NT2/D1 (cell line): ENCODE results near the gene CAMSAP2.

ENCODE experiments used
- DNase-seq: peaks from one replicate; pipeline ENCODE4 v3.0.0-alpha.2; 2011; ENCODE audit warnings: low read depth, low spot score
- H3K27me3 ChIP-seq: 2 replicates; pipeline ENCODE4 v1.6.0; 2011; ENCODE audit warnings: mild to moderate bottlenecking; ENCODE audit not compliant: insufficient read length, insufficient read depth
- H3K36me3 ChIP-seq: 2 replicates; pipeline ENCODE4 v1.6.1; 2011; ENCODE audit warnings: mild to moderate bottlenecking, low read length, mixed read lengths; ENCODE audit not compliant: insufficient read depth, insufficient read length
- H3K4me1 ChIP-seq: 2 replicates; pipeline ENCODE4 v1.5.1; 2011; ENCODE audit not compliant: insufficient read depth, insufficient read length
- H3K4me3 ChIP-seq: 2 replicates; pipeline ENCODE4 v1.5.1; 2011; ENCODE audit warnings: low read depth; ENCODE audit not compliant: insufficient read length
- H3K9ac ChIP-seq: 2 replicates; pipeline ENCODE4 v1.6.0; 2011; ENCODE audit warnings: low read depth; ENCODE audit not compliant: insufficient read length
- H3K9me3 ChIP-seq: 2 replicates; pipeline ENCODE4 v1.5.1; 2011; ENCODE audit warnings: mild to moderate bottlenecking, low read length; ENCODE audit not compliant: insufficient read depth
- SUZ12 ChIP-seq: IDR thresholded peaks from 2 replicates; pipeline ENCODE4 v1.6.1; 2011; ENCODE audit not compliant: insufficient read length, insufficient read depth; ENCODE audit errors: extremely low read depth
- YY1 ChIP-seq: IDR thresholded peaks from 2 replicates; pipeline ENCODE4 v1.6.1; 2011; ENCODE audit not compliant: insufficient read length, insufficient read depth
- ZNF274 ChIP-seq: IDR thresholded peaks from 2 replicates; pipeline ENCODE4 v1.6.1; 2011; ENCODE audit warnings: mild to moderate bottlenecking, low read depth, low read length

Gene CAMSAP2

DNA sequence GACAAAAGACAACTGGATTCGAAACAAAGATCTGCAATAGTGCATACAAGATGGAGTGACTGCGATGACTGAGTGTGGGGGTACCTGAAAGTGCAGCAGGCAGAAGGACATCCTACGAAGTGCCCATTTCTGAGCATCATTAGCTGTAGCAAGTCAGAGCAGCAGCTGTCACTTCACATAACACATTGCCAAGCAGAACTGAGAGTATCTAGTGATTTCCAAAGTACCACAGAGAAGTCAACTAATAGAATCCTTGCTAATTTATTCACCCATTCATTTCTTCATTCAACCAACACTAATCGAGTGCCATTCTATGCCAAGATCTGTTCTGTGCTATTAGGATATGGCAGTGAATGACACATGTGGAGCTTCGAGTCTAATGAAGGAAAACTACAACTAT is 31.6 kb upstream of the CAMSAP2 start:
- no peak overlapping the region for H3K4me3 ChIP-seq
- no peaks in the 10 kb centered on the region for H3K27me3 ChIP-seq
- no peak for DNase-seq
- H3K36me3 ChIP-seq: no peaks in the 10 kb centered on the region
- TF ChIP-seq ZNF274: no peak
- no peak for TF ChIP-seq YY1
- no peak for TF ChIP-seq SUZ12
- no peak overlapping the region for H3K9ac ChIP-seq
- no peaks in the 10 kb centered on the region for H3K9me3 ChIP-seq
- H3K4me1 ChIP-seq: no peaks in the 10 kb centered on the region

DNA sequence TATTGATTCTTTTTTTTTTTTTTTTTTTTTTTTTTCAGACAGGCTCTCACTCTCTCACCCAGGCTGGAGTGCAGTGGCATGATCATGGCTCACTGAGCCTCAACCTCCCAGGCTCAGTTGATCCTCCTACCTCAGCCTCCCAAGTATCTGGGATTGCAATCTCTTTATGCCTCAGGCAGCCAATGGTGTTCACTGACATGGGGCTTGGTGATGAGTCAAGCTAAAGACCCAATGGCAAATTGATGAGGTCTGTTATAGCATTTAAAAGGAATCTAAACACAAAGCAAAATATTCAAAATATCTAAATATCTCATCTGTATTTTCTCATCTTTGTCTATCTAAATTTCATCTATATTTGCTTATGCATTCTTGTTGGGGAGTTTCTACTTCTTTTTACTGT is 30.5 kb upstream of the CAMSAP2 start:
- no peaks in the 10 kb centered on the region for H3K4me1 ChIP-seq
- DNase-seq: no peak
- H3K9ac ChIP-seq: no peak overlapping the region
- no peaks in the 10 kb centered on the region for H3K36me3 ChIP-seq
- no peaks in the 10 kb centered on the region for H3K27me3 ChIP-seq
- H3K4me3 ChIP-seq: no peak overlapping the region
- TF ChIP-seq ZNF274: no peak
- no peak for TF ChIP-seq SUZ12
- no peak for TF ChIP-seq YY1
- H3K9me3 ChIP-seq: no peaks in the 10 kb centered on the region

DNA sequence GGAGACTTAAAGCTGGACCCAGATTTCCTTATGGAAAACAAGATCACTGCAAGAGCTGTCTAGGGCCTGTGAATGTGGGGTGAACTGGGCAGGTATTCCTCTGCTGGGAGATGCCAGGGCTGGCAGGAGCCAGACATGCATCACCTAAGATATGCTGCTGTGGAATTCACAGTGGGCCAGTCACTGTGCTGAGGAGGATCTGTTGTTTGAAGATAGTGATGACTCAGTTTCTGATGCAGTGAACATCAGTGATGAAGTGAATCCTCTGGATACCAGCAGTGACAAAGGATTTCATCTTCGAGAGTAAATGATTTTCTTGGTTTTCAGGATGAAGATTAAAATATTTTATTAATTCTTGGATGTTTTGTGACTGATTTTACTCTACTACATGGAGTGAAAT is 29.9 kb upstream of the CAMSAP2 start:
- no peak for TF ChIP-seq SUZ12
- no peak for TF ChIP-seq YY1
- no peak for TF ChIP-seq ZNF274
- no peak overlapping the region for H3K9ac ChIP-seq
- H3K4me1 ChIP-seq: no peaks in the 10 kb centered on the region
- H3K9me3 ChIP-seq: no peaks in the 10 kb centered on the region
- no peak for DNase-seq
- no peaks in the 10 kb centered on the region for H3K27me3 ChIP-seq
- no peaks in the 10 kb centered on the region for H3K36me3 ChIP-seq
- H3K4me3 ChIP-seq: no peak overlapping the region

DNA sequence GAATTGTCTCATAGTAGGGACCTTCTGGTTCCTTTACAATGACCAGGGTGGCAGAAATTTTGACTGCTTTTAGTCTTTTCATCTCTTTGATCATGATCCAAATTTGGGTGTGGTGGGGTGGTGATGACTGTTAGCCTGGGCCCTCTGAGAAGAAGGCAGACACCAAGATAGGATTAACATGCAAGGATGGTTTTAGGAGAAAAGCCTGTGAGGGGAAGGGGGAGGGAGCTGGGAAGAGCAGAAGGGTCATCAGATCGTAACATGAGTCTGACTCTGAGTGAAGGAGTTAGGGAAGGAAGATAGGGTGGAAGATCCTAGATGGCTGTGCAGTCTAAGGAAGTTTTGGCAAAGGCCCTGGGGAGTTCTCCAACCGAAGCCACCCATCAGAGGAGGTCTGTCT is 28.5 kb upstream of the CAMSAP2 start:
- Histone ChIP-seq H3K9me3 (no peaks in the 10 kb centered on the region), H3K9ac (no peak overlapping the region), H3K4me1 (no peaks in the 10 kb centered on the region), H3K27me3 (no peaks in the 10 kb centered on the region), H3K4me3 (no peak overlapping the region), H3K36me3 (no peaks in the 10 kb centered on the region)
- DNase-seq: no peak
- TF ChIP-seq SUZ12 (no peak), YY1 (no peak), ZNF274 (no peak)

DNA sequence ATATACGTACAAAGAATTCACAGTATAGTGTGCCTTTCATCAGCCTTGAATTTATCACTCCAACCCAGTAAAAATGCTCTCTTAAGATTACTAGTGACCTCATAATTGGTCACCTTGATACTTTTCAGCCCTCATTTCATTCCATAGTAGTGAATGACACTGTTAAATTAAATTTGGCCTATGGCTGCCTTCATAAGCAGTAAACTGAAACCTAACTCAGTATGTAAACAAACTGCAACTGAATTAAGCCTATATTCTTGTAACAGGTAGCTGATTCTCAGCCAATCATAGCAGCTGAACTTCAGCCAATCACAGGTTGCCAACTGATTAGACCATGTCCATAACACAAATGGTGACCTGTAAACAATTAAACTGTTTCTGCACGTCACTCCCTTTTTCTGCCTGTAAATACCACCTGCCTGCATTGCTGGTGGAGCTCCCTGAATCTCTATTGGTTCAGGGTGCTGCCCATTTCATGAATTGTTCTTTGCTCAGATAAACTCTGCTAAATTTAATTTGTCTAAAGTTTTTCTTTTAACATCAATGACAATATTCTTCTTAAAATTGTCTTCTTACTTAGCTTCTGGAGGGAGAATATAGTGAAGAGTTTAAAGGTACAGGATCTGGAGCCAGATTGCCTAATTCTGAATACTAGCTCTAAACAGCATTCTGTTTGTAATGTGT is 24.0 kb upstream of the CAMSAP2 start:
- TF ChIP-seq SUZ12: no peak
- TF ChIP-seq YY1: no peak
- no peak for TF ChIP-seq ZNF274
- Histone ChIP-seq H3K36me3 (no peaks in the 10 kb centered on the region), H3K9me3 (no peaks in the 10 kb centered on the region), H3K27me3 (no peaks in the 10 kb centered on the region), H3K4me3 (no peak overlapping the region), H3K4me1 (no peaks in the 10 kb centered on the region), H3K9ac (no peak overlapping the region)
- DNase-seq: no peak

DNA sequence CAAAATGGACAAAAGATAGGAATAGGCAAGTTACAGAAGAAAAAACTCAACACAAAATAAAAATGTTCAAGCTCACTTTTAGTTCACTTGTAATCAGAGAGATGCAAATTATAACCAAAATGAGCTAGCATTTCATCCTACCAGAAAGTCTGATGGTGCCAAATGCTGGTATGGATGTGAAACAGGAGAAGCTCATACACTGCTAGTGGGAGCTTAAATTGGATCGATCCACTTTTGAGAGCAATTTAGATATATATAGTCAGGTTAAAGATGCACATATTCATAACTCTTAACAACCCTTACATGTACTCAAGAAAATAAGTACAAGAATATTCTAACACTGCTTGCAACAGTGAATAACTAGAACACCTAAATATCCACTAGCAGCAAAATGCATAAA is 18.5 kb upstream of the CAMSAP2 start:
- Histone ChIP-seq H3K36me3 (no peaks in the 10 kb centered on the region), H3K4me1 (no peaks in the 10 kb centered on the region), H3K9me3 (no peaks in the 10 kb centered on the region), H3K9ac (no peak overlapping the region), H3K4me3 (no peak overlapping the region), H3K27me3 (no peaks in the 10 kb centered on the region)
- no peak for TF ChIP-seq YY1
- TF ChIP-seq SUZ12: no peak
- TF ChIP-seq ZNF274: no peak
- no peak for DNase-seq

DNA sequence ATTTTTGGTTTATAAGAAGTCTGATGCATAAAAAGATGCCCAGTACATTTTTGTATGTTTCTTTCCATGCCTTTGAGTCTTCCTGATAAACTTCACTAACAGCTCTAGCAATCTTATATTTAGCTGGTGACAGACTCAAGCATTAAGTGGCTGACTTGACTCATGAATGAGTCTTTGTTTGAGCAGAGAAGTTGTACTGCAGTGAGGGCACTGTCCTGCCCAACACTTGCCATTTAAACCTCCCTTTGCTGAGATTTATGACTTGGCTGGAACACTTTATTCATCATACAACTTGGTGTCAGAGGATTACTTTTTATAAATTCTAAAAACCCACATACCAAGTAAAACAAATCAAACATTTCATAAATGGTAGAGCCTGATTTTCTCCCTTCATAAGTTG is 14.6 kb upstream of the CAMSAP2 start:
- Histone ChIP-seq H3K36me3 (no peaks in the 10 kb centered on the region), H3K4me3 (no peak overlapping the region), H3K9me3 (no peaks in the 10 kb centered on the region), H3K9ac (no peak overlapping the region), H3K27me3 (no peaks in the 10 kb centered on the region), H3K4me1 (no peaks in the 10 kb centered on the region)
- TF ChIP-seq ZNF274 (no peak), YY1 (no peak), SUZ12 (no peak)
- no peak for DNase-seq
